ENCODE results near the gene FEM1A.

DNA sequence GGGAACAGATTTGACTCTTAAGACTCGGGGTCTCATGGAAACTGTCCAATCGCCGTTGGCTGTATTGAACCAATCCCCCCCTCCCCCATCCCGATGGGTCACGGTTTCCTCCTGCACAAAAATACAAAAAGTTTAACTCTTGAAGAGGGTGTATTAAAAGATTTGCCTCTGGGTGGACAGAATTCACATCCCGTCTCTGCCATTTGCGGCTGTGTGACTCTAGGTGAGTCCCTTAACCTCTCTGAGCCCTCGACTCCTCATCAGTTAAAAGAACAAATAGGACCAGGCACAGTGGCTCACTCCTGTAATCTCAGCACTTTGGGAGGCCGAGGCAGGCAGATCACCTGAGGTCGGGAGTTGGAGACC, 31.3 kb upstream of the FEM1A start:
- TF ChIP-seq EZH2 (IDR thresholded peaks at IDR 0.05; ENCODE audit: low read depth), result no peak
- TF ChIP-seq, protein P1, sequence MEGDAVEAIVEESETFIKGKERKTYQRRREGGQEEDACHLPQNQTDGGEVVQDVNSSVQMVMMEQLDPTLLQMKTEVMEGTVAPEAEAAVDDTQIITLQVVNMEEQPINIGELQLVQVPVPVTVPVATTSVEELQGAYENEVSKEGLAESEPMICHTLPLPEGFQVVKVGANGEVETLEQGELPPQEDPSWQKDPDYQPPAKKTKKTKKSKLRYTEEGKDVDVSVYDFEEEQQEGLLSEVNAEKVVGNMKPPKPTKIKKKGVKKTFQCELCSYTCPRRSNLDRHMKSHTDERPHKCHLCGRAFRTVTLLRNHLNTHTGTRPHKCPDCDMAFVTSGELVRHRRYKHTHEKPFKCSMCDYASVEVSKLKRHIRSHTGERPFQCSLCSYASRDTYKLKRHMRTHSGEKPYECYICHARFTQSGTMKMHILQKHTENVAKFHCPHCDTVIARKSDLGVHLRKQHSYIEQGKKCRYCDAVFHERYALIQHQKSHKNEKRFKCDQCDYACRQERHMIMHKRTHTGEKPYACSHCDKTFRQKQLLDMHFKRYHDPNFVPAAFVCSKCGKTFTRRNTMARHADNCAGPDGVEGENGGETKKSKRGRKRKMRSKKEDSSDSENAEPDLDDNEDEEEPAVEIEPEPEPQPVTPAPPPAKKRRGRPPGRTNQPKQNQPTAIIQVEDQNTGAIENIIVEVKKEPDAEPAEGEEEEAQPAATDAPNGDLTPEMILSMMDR (conservative IDR thresholded peaks at IDR 0.05), result no peak

All from PC-9 (cell line).